NCI-H1436 (cell line): ENCODE data around the gene SLC25A31.

Experiments
- DNase-seq: peaks from one replicate; lab custom pipeline; 2025; lab: John Stamatoyannopoulos, UW

SLC25A31 gene

GRCh38 chr4:127730142-127730913, at the start of gene SLC25A31:
Gene SLC25A31 (plus strand): TSS chr4:127730400. CDS start chr4:127730546, 146 bp downstream.
- DNase-seq: no peak

GRCh38 chr4:127685292-127685691, 44.9 kb upstream of the SLC25A31 start:
- DNase-seq: no peak

DNA sequence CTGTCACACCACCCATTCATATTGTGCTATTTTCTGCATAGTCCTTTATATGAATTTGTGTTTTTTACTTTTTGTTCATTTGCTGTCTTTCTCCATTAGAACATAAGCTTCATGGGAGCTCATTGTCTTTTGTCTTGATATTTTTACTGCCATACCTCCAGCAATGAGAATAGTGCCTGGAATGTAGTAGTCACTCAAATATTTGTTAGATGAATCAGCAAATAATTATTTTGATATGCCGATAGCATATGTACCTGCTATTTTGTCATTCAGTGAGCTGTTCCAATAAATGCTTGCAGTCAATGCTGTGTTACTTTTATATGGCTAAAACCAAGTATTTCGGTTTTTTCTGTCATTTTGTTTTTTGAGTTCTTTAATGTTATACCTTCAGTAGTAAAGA, 43.5 kb upstream of the SLC25A31 start:
- DNase-seq: no peak

- no peak for DNase-seq
Observed at GRCh38 chr4:127687580-127687979, 42.6 kb upstream of the SLC25A31 start.

DNA sequence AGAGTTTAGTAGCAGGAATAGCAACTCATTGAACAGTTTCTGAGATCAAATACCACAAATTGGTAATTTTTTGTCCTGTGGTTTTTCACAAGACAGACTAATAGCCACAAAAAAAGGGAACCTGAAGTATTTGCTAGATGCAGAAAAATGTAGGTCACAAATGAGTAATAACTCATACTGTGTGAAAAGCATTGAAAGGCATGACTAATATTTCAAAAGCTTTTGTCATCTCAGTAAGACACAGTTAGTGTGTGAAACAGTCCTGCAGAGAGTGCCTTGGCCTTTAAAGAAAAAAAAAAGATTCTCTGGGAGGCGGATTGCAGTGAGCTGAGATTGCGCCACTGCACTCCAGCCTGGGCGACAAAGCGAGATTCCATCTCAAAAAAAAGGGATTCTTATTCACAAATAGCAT, 31.4 kb upstream of the SLC25A31 start:
- no peak for DNase-seq

GRCh38 chr4:127708985-127709384, 21.2 kb upstream of the SLC25A31 start:
- no peak for DNase-seq

GRCh38 chr4:127709456-127709855, 20.7 kb upstream of the SLC25A31 start:
- DNase-seq: no peak

- no peak for DNase-seq
Observed at GRCh38 chr4:127731406-127731805, 1.2 kb downstream of the SLC25A31 start.

- DNase-seq: peak; percentile 16
Observed at GRCh38 chr4:127732623-127733328, 2.6 kb downstream of the SLC25A31 start.

GRCh38 chr4:127734976-127735375, 4.8 kb downstream of the SLC25A31 start:
- no peak for DNase-seq

GRCh38 chr4:127737295-127737694, 7.1 kb downstream of the SLC25A31 start:
- no peak for DNase-seq

- DNase-seq: no peak
Observed at GRCh38 chr4:127741247-127741646, 11.0 kb downstream of the SLC25A31 start.

GRCh38 chr4:127747883-127748282, 17.7 kb downstream of the SLC25A31 start:
- DNase-seq: no peak

GRCh38 chr4:127748957-127749356, 18.8 kb downstream of the SLC25A31 start:
- no peak for DNase-seq

DNA sequence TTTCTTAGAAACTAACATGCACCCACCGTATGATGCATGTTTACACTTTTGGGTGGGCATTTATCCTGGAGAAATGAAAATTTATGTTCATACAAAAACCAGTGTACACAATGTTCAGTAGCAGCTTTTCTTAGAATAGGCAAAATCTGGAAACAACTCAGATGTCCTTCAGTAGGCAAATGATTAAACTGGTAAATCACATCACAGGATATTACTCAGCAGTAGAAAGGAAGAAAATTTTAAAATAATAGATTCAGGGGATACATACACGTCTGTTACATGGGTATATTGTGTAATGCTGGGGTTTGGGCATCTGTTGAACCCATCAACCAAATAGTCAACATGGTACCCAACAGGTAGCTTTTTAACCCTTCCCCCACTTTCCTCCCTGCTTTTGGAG, 26.7 kb downstream of the SLC25A31 start:
- no peak for DNase-seq

GRCh38 chr4:127759228-127759820, 29.1 kb downstream of the SLC25A31 start:
- no peak for DNase-seq

DNA sequence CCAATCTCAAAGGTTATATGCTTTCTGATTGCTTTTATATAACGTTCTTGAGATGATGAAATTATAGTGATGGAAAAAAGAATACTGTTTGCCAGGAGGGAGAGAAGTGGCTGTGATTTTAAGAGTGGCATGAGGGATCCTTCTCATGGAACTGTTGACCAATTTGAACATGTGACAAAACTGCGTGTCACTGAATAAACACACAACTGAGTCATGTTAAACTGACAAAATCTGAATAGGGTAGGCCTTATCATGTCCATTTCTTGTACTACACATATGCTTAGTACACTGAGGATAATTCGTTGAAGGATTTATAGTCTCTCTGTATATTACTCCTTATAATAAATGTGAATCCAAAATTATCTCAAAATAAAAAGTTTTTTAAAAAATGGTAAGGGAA, 29.7 kb downstream of the SLC25A31 start:
- no peak for DNase-seq

GRCh38 chr4:127771535-127772275, 41.5 kb downstream of the SLC25A31 start:
- no peak for DNase-seq

GRCh38 chr4:127772769-127773671, 42.8 kb downstream of the SLC25A31 start:
- DNase-seq: no peak

DNA sequence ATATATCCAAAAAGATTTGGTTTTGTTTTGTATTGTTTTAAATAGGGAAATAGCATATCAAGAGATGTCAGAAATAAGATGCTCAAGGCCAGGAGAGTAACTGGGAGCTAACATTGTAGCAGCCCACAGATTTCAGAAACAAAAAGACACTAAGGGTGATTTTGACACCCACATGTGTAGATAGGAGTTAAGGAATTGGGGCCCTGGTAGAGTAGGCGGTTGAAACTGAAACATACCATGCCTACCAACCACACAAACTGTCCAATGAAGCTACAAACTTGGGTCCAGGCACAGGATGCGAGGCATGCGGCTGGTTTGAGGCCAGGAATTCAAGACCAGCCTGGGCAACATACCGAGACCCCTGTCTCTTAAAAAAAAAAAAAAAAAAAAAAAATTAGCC, 45.6 kb downstream of the SLC25A31 start:
- DNase-seq: no peak

DNA sequence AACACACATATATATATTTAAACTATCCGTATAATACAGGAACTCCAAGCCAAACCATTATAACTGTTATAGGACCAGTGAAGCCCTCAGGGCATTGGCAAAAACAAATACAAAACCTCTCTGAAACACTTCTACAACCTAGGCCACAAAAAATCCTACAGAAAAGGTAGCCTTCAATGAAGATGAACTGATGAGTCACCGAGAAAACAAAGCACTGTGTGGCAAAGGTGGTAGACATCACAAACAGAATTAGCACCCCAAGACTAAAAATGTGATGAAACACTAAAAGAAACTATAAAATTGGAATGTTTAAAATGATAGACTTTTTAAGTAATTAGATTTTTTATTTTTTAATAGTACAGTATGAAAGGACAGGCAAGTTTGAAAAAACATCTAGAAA, 46.4 kb downstream of the SLC25A31 start:
- no peak for DNase-seq
